SU-DHL-6 (cell line): ENCODE results near the gene MPV17L2.

Source experiments
- CTCF ChIP-seq: fragments of 200-600 bp; sonication (generic); IDR thresholded peaks from one replicate; pipeline ENCODE4 v1.5.1; 2017; ENCODE audit warnings: antibody characterized with exemption, mild to moderate bottlenecking, low read length, moderate library complexity; ENCODE audit not compliant: insufficient read depth, poor library complexity, severe bottlenecking
- EZH2phosphoT487 ChIP-seq: fragments of 200-600 bp; sonication (generic), shearing (Covaris generic); conservative IDR thresholded peaks from 2 replicates; pipeline ENCODE4 v1.6.1; 2018; ENCODE audit warnings: mild to moderate bottlenecking, antibody characterized with exemption, low read length, moderate library complexity, mixed read lengths

- TF ChIP-seq CTCF (no peak), EZH2phosphoT487 (no peak)
These were observed 41.2 kb downstream of the MPV17L2 start for GRCh38 chr19:18234194-18234593.
